Smooth muscle cell (in vitro differentiated cells): ENCODE data around the gene CFAP52. TPM values are rescaled to one million over a fixed set of nuclear protein-coding genes. Genes with fewer than 3 reads are reported as not detected.
"Not testable (repeated sequence)": the region's sequence is repeated elsewhere in the genome, so short reads cannot be mapped to it uniquely, and the experiment has no call there.

Experiments
- DNase-seq: peaks from one replicate; lab custom pipeline; 2025; ENCODE audit not compliant: unreplicated experiment; lab: John Stamatoyannopoulos, UW
- H2AFZ ChIP-seq: fragments of 200-600 bp; sonication (generic); 2 replicates; pipeline ENCODE4 v1.6.0; 2016; ENCODE audit warnings: antibody characterized with exemption, low read depth, mild to moderate bottlenecking
- H3F3A ChIP-seq: fragments of 200-600 bp; sonication (generic); 2 replicates; pipeline ENCODE4 v1.6.0; 2017; ENCODE audit warnings: antibody characterized with exemption, low read depth
- H3K27ac ChIP-seq: fragments of 200-600 bp; sonication (generic); 2 replicates; pipeline ENCODE4 v1.5.1; 2016; ENCODE audit warnings: low read depth, mild to moderate bottlenecking
- H3K27me3 ChIP-seq: fragments of 200-600 bp; sonication (generic); 2 replicates; pipeline ENCODE4 v1.6.1; 2016; ENCODE audit warnings: low read depth, mild to moderate bottlenecking
- H3K36me3 ChIP-seq: fragments of 200-600 bp; sonication (generic); 2 replicates; pipeline ENCODE4 v1.5.1; 2016; ENCODE audit warnings: low read depth
- H3K4me1 ChIP-seq: fragments of 200-600 bp; sonication (generic); 2 replicates; pipeline ENCODE4 v1.5.1; 2016; ENCODE audit warnings: low read depth
- H3K4me2 ChIP-seq: fragments of 200-600 bp; sonication (generic); 2 replicates; pipeline ENCODE4 v1.6.0; 2016; ENCODE audit warnings: mild to moderate bottlenecking
- H3K4me3 ChIP-seq: fragments of 200-600 bp; sonication (generic); 2 replicates; pipeline ENCODE4 v1.5.1; 2016; ENCODE audit warnings: mild to moderate bottlenecking
- H3K79me2 ChIP-seq: fragments of 200-600 bp; sonication (generic); 2 replicates; pipeline ENCODE4 v1.6.0; 2016; ENCODE audit warnings: low read depth, mild to moderate bottlenecking
- H3K9ac ChIP-seq: fragments of 200-600 bp; sonication (generic); 2 replicates; pipeline ENCODE4 v1.6.0; 2016; ENCODE audit warnings: low read depth
- H3K9me3 ChIP-seq: fragments of 200-600 bp; sonication (generic); replicated peaks from 2 replicates; pipeline ENCODE4 v1.5.1; 2016; ENCODE audit warnings: low read depth
- H4K20me1 ChIP-seq: fragments of 200-600 bp; sonication (generic); 2 replicates; pipeline ENCODE4 v1.6.0; 2016; ENCODE audit warnings: low read depth
- WGBS: methylation state at CpG from one replicate; pipeline ENCODE4 v1.1.7; 2016; ENCODE audit warnings: low lambda C conversion rate; 5-methylcytosine and 5-hydroxymethylcytosine counted together
- polyA plus RNA-seq: library from polyadenylated mRNA; unstranded; fragments of >200 nt; fragmentation: Nextera tagmentation; extraction: Ambion mirVana; gene quantifications from 2 replicates; pipeline ENCODE4 v1.2.1, GENCODE V29; 2016
- total RNA-seq: library from RNA; depleted of rRNA; stranded (reverse); fragments of >200 nt; gene quantifications from 2 replicates; pipeline ENCODE4 v1.2.3, GENCODE V29; 2014
- TF ChIP-seq, protein P1 (sequence below): fragments of 200-600 bp; sonication (generic); IDR thresholded peaks from 2 replicates; pipeline ENCODE4 v1.5.1; 2017; ENCODE audit warnings: borderline replicate concordance, mild to moderate bottlenecking, antibody characterized with exemption; ENCODE audit not compliant: insufficient read depth, poor library complexity, severe bottlenecking

CFAP52 gene
- total and polyA plus RNA-seq, 2 experiments from 2014 or later: not detected

DNA sequence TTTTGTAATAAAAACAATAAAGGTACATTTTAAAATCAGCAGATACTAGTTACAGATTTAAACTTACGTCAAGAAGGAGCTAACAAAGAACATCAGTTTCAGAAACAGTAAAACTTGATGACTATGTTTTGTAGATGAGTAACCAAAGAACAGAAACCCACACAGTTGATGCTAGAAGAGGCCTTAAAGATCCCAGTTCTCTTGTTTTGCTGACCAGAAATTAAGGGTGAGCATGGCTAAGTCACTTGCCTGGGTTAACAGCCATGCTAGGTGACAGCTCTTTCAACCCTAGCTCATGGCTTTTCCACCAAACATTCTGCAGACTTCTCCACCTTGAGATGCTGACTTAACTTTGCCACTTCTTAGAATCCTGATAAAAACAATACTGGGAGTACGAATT is 27.2 kb upstream of the CFAP52 start:
- Histone ChIP-seq H3K4me3 (no peak overlapping the region), H3K9me3 (no peaks in the 10 kb centered on the region), H3K27ac (no peak overlapping the region), H3K27me3 (no peaks in the 10 kb centered on the region), H2AFZ (no peak overlapping the region), H3K4me1 (no peaks in the 10 kb centered on the region), H3K36me3 (no peaks in the 10 kb centered on the region), H3K9ac (no peak overlapping the region), H3F3A (no peaks in the 10 kb centered on the region), H3K79me2 (no peaks in the 10 kb centered on the region), H3K4me2 (no peak overlapping the region), H4K20me1 (no peaks in the 10 kb centered on the region)
- TF ChIP-seq, protein P1, sequence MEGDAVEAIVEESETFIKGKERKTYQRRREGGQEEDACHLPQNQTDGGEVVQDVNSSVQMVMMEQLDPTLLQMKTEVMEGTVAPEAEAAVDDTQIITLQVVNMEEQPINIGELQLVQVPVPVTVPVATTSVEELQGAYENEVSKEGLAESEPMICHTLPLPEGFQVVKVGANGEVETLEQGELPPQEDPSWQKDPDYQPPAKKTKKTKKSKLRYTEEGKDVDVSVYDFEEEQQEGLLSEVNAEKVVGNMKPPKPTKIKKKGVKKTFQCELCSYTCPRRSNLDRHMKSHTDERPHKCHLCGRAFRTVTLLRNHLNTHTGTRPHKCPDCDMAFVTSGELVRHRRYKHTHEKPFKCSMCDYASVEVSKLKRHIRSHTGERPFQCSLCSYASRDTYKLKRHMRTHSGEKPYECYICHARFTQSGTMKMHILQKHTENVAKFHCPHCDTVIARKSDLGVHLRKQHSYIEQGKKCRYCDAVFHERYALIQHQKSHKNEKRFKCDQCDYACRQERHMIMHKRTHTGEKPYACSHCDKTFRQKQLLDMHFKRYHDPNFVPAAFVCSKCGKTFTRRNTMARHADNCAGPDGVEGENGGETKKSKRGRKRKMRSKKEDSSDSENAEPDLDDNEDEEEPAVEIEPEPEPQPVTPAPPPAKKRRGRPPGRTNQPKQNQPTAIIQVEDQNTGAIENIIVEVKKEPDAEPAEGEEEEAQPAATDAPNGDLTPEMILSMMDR: no peak
- no peak for DNase-seq
- 89% methylated on average over 2 of the region's 2 CpGs for WGBS

DNA sequence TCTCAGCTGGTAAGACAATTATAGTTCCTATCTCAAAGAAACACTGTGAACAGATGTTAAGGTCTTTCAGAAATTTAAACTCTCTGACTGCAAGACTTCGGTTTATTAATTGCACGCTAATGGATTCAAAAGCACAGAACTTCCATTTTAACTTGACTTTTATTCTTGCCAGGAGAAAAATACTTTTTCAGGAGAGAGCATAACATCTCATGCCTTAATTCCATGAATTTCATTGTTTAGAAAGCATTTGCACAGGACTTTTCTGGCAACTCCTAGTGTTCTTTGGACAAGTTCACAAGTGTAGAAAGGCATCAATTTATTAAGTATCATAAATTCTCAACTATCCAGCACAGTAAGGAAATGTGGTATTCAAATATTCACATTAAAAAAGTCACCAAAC is 23.3 kb upstream of the CFAP52 start:
- no peak overlapping the region for H3K9ac ChIP-seq
- H3K4me3 ChIP-seq: no peak overlapping the region
- 96% methylated on average over 2 of the region's 2 CpGs for WGBS
- H3K27ac ChIP-seq: no peak overlapping the region
- H3K27me3 ChIP-seq: no peaks in the 10 kb centered on the region
- H3K4me1 ChIP-seq: no peaks in the 10 kb centered on the region
- H2AFZ ChIP-seq: no peak overlapping the region
- no peaks in the 10 kb centered on the region for H3K9me3 ChIP-seq
- no peaks in the 10 kb centered on the region for H3K79me2 ChIP-seq
- TF ChIP-seq, protein P1: no peak
- H3K36me3 ChIP-seq: no peaks in the 10 kb centered on the region
- no peak for DNase-seq
- no peaks in the 10 kb centered on the region for H3F3A ChIP-seq
- no peak overlapping the region for H3K4me2 ChIP-seq
- peaks cover 14% of the 10 kb centered on the region for H4K20me1 ChIP-seq

DNA sequence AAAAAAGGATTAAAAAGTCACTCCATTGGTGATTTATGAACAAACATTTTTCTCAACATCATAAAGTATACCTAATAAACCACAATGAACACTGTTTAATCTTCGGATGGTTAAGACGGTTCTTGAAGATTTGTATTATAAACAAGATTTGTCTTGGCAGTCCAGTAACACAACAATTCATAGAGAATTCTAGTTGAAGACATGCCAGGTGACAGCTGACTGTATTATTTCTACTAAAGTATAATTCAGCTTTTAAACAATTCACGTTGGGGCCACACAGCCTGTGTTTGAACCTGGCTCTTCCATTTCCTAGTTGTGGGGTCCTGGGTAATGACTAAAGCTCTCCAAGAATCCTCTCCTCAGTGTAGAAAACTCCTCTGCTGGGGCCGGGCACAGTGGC is 22.8 kb upstream of the CFAP52 start:
- no peaks in the 10 kb centered on the region for H3K9me3 ChIP-seq
- H2AFZ ChIP-seq: no peak overlapping the region
- DNase-seq: no peak
- no peaks in the 10 kb centered on the region for H3K79me2 ChIP-seq
- no peak overlapping the region for H3K9ac ChIP-seq
- no peak overlapping the region for H3K4me3 ChIP-seq
- H4K20me1 ChIP-seq: peaks cover 17% of the 10 kb centered on the region
- no peak overlapping the region for H3K27ac ChIP-seq
- no peaks in the 10 kb centered on the region for H3F3A ChIP-seq
- H3K27me3 ChIP-seq: no peaks in the 10 kb centered on the region
- TF ChIP-seq, protein P1: no peak
- H3K4me2 ChIP-seq: no peak overlapping the region
- no peaks in the 10 kb centered on the region for H3K36me3 ChIP-seq
- WGBS: 92% methylated on average over 4 of the region's 4 CpGs
- H3K4me1 ChIP-seq: no peaks in the 10 kb centered on the region

DNA sequence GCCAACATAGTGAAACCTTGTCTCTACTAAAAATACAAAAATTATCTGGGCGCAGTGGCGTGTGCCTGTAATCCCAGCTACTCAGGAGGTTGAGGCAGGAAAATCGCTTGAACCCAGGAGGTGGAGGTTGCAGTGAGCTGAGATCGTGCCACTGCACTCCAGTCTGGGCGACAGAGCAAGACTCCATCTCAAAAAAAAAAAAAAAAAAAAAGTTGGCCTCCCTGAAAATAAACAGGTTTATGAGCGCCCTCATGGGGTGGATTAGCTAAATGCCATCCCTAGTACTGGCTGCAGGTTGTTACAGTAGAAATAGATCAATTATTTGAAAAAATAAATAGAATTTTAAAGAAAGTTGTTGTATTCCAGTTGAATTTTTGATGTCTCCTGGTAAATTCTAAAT is 21.7 kb upstream of the CFAP52 start:
- 52% methylated on average over 6 of the region's 6 CpGs for WGBS
- DNase-seq: not testable (repeated sequence)

More for the DNA sequence above, 21.7 kb upstream of the CFAP52 start:
- not testable (repeated sequence) for H2AFZ ChIP-seq, H3K4me3 ChIP-seq, H3K4me2 ChIP-seq, H3K4me1 ChIP-seq, H3K36me3 ChIP-seq, H3K27me3 ChIP-seq, H3F3A ChIP-seq, H3K9ac ChIP-seq, H3K9me3 ChIP-seq, H3K79me2 ChIP-seq, H3K27ac ChIP-seq
- TF ChIP-seq, protein P1: peak; percentile 38
- peaks cover 17% of the 10 kb centered on the region for H4K20me1 ChIP-seq
